Thoracic aorta (tissue), 2 donors: ENCODE data around the gene FAM167B. TPM values are rescaled to one million over a fixed set of nuclear protein-coding genes. Genes with fewer than 3 reads are reported as not detected.

ENCODE experiments used
- ATAC-seq: fragments of 150-250 bp; one replicate; pipeline ENCODE4 v1.8.0; 2017; ENCODE audit warnings: low read depth; ENCODE audit not compliant: insufficient number of reproducible peaks, low FRiP score
- DNase-seq: peaks from one replicate; pipeline ENCODE4 v3.0.0-alpha.2; 2020; ENCODE audit warnings: low spot score
- H3K27ac ChIP-seq, 2 donors: fragments of 200-600 bp; sonication (generic); 1 replicate in 1 of 2; 2 replicates in 1 of 2; pipeline ENCODE4 v1.5.1; 2016; ENCODE audit warnings: mild to moderate bottlenecking in 2 of 2, moderate library complexity in 2 of 2
- H3K27me3 ChIP-seq: fragments of 200-600 bp; sonication (generic); replicated peaks from 2 replicates; pipeline ENCODE4 v1.6.0; 2016; ENCODE audit warnings: mild to moderate bottlenecking; ENCODE audit not compliant: insufficient read depth
- H3K36me3 ChIP-seq: fragments of 200-600 bp; sonication (generic); one replicate; pipeline ENCODE4 v1.5.1; 2016
- H3K4me1 ChIP-seq, 2 donors: fragments of 200-600 bp; sonication (generic); 1 replicate in 1 of 2; 2 replicates in 1 of 2; pipeline versions ENCODE4 v1.5.1 to v1.6.0; 2016; ENCODE audit warnings: low read depth in 2 of 2, mild to moderate bottlenecking in 1 of 2; ENCODE audit not compliant: control insufficient read depth in 1 of 2
- H3K4me3 ChIP-seq: fragments of 200-600 bp; sonication (generic); 2 replicates; pipeline ENCODE4 v1.5.1; 2016; ENCODE audit warnings: mild to moderate bottlenecking
- H3K9me3 ChIP-seq: fragments of 200-600 bp; sonication (generic); 2 replicates; pipeline ENCODE4 v1.5.1; 2016
- total RNA-seq, 2 donors: library from RNA; depleted of rRNA; stranded (reverse); fragments of >200 nt; gene quantifications; one replicate each; pipeline versions ENCODE4 v1.1.0 to v1.2.3, GENCODE V29; 2016
- TF ChIP-seq, protein P1 (sequence below): fragments of 200-600 bp; sonication (generic); IDR thresholded peaks from one replicate; pipeline ENCODE4 v1.5.1; 2019; ENCODE audit warnings: antibody characterized with exemption

FAM167B gene
- total RNA-seq, 2 donors from 2014 or later = 0.78 to 6.1 TPM

DNA sequence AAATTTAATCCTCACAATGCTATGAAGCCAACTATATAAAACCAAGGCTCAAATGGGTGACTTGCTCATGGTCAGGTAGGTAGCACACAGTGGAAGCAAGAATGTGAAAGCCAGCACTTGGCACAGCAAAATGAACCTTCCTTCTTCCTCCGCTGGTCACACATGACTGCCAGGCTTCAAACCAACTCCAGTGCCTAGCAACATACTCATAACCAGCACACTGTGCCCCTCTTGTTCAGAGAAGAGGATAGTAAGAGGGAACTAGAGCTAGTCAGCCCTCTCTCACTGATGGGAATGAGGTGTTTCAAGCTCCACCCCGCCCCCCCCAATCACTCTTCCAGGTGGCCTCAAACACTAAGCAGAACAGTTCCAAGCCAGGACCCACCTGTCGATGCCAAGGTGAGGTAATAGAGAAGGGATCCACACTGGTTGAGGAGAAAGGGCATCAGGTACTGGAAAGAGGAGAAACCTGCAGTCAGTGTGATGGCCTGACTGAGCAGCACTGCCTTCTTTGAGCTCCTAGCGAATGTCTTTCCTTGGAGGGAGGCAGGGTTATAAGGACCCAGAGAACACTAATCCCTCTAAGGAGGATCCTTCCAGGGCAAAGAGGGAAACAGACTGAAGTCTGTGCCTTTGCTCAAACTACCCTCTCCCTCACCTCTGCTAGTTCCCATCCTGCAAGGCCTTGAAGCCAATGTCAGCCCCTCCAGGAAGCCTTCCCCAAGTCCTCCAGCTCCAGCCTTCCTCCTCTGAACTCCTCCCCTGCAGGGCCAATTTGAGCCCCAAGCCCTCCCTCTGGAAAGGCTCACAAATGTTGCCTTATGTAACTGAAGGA lies 26.1 kb upstream of the FAM167B start:
- ATAC-seq (no peak), DNase-seq (no peak)
- Histone ChIP-seq H3K27ac (no peak overlapping the region), H3K4me3 (peak overlapping the region; percentile 99), H3K9me3 (no peaks in the 10 kb centered on the region), H3K36me3 (peaks cover 35% of the 10 kb centered on the region), H3K4me1 (peaks cover 19 to 31% of the 10 kb centered on the region in 2 donors), H3K27me3 (no peaks in the 10 kb centered on the region)
- TF ChIP-seq, protein P1, sequence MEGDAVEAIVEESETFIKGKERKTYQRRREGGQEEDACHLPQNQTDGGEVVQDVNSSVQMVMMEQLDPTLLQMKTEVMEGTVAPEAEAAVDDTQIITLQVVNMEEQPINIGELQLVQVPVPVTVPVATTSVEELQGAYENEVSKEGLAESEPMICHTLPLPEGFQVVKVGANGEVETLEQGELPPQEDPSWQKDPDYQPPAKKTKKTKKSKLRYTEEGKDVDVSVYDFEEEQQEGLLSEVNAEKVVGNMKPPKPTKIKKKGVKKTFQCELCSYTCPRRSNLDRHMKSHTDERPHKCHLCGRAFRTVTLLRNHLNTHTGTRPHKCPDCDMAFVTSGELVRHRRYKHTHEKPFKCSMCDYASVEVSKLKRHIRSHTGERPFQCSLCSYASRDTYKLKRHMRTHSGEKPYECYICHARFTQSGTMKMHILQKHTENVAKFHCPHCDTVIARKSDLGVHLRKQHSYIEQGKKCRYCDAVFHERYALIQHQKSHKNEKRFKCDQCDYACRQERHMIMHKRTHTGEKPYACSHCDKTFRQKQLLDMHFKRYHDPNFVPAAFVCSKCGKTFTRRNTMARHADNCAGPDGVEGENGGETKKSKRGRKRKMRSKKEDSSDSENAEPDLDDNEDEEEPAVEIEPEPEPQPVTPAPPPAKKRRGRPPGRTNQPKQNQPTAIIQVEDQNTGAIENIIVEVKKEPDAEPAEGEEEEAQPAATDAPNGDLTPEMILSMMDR = no peak

DNA sequence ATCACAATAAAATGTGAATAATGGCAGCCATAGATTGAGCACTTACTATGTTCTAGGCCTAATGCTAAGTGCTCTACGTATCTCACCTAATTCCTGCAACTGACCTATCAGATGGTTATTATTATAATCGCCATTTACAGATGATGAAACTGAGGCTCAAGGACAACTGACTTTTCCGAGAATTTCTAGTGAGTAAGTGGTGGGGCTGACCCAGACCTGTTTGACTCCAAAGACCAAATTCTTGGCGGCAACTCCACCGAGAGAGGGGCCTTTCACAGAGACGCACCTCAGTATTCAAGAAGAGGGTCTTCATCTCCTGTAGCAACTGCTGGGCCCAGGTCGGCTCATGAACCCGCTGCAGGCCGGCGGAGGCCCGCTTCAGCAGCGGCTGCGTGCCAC lies 25.4 kb upstream of the FAM167B start:
- Histone ChIP-seq H3K36me3 (peaks cover 31% of the 10 kb centered on the region), H3K27ac (peak overlapping the region; percentile 96 to 98), H3K4me1 (peaks cover 19 to 31% of the 10 kb centered on the region in 2 donors), H3K9me3 (no peaks in the 10 kb centered on the region), H3K27me3 (no peaks in the 10 kb centered on the region), H3K4me3 (peak overlapping the region; percentile 99)
- TF ChIP-seq, protein P1 = no peak
- ATAC-seq (no peak), DNase-seq (no peak)

DNA sequence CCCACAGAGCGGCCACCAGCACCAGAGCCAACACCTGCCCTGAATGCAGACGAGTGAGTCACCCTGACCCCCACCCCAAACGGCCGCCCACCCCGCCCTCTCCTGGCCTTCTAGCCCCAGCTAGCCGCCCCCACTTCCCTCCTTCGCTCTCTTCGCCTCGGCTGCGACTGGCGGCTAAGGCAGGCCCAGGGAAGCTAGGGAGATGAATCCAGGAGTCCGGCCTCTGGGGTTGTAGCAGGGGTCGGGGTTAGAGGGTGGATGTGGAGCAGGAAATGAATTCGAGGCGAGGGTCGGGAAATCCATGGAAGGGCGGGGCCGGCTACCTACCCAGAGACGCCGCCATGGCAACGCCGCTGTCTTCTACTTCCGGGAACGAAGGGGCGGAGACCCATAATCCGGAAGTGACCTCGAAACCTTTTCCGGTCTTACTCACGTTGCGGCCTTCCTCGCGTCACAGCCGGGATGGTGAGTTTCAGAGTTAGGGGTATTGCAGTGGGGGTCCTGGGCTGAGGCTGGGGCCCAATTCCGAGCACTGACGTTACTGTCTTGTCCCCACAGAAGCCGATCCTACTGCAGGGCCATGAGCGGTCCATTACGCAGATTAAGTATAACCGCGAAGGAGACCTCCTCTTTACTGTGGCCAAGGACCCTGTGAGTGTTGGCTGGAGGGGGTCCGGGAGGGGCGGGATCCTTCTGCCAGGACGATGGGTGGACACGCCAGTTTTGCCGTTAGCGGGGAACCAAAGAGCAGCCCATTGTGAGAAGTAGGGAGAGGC lies 24.9 kb upstream of the FAM167B start, which contains the start of the genes EIF3I and TMEM234:
Gene EIF3I (plus strand): TSS at position 428 of the 776 bp plus-strand sequence. CDS start 35 bp downstream, at position 463.
Gene TMEM234 (minus strand): TSS at position 374 of the 776 bp plus-strand sequence. CDS start 31 bp downstream, at position 343.
- ATAC-seq (peak; percentile 90), DNase-seq (peak; percentile 83)
- Histone ChIP-seq H3K4me3 (peak within 1 kb of the TSS; percentile 99), H3K9me3 (no peaks in the 10 kb centered on the region), H3K36me3 (peaks cover 28% of the 10 kb centered on the region), H3K27me3 (no peaks in the 10 kb centered on the region), H3K4me1 (peaks cover 19 to 31% of the 10 kb centered on the region in 2 donors), H3K27ac (peak within 1 kb of the TSS; percentile 96 to 98)
- TF ChIP-seq, protein P1 = no peak

DNA sequence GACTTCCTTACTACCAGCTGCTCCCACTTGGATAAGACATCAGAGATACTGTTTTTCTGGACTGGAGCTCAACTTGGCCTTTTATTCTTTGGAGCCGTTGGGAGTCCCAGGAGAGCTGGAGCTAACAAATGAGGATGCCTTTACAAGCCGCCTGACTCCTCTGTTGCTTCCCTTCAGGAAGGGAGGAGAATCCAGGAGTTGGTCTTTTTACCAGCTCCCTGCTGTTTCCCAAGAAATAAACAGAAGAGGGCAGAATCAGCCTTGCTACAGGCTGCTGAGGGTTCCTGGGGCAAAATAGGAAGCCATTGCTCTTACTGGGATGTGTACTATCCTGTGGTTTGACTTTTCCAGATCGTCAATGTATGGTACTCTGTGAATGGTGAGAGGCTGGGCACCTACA lies 23.3 kb upstream of the FAM167B start:
- H3K27ac ChIP-seq = peak overlapping the region in 1 of 2 donors; percentile 24

More for the DNA sequence above, 23.3 kb upstream of the FAM167B start:
- peaks cover 19 to 31% of the 10 kb centered on the region in 2 donors for H3K4me1 ChIP-seq
- peak overlapping the region; percentile 99 for H3K4me3 ChIP-seq
- no peak for DNase-seq
- ATAC-seq = no peak
- H3K36me3 ChIP-seq = peaks cover 37% of the 10 kb centered on the region
- H3K27me3 ChIP-seq = no peaks in the 10 kb centered on the region
- no peaks in the 10 kb centered on the region for H3K9me3 ChIP-seq
- TF ChIP-seq, protein P1 = no peak
